ENCODE data around the gene AKAP6. TPM values are rescaled to one million over a fixed set of nuclear protein-coding genes. Genes with fewer than 3 reads are reported as not detected.
A peak's percentile ranks its signal among the peaks of the same experiment; 100 is the strongest.

The AKAP6 gene
- total RNA-seq, 1 donor from 2014 or later, result 4.4 TPM

DNA sequence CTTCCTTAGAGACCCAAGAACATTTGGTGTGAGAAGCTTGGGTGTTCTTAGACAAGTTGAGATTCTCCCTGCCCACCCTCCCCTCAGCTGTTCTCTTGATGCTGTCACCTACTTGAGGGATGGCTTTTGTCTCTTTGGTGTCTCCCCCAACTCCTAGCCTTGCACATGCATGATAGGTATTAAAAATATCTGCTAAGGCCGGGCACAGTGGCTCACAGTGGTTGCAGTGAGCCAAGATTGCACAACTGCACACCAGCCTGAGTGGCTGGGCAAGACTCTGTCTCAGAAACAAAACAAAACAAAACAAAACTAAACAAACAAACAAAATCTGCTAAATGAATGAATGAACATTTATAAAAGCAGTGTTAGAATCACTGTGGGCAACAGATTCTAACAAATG, 261.1 kb downstream of the AKAP6 start:
- ATAC-seq, result no peak

DNA sequence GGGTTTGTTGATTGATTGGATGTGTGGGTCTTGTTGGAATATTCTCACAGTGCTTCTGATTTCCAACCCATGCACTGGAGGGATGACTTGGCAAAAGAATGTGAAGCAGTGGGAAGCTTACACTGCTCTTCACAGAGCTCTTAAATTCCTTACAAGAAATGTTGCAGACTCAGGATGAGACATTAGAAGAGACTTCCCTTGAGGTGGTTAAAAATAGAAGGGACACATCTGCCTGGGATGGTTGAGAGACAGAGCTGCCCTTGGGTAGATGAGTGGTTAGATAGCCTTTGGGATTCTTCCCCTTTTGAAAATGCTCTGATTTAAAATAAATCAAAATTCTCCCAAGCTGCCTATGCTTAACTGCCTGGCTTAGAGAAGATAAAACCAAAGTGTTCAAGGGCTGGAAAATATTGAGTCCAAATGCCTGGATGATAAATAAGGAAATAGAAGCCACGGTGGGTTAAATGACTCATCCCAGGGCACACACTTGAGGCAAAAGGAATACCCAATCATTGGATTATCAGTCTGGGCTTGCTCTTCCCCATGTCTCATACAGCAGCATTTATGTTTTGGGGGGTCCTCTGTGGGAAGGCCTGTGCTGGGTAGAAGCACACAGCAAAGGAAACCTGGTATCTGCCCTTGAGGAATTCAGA, 264.3 kb downstream of the AKAP6 start:
- no peak for ATAC-seq

- no peak for ATAC-seq
Observed at GRCh38 chr14:32594766-32595165, 265.7 kb downstream of the AKAP6 start.

GRCh38 chr14:32595497-32595896, 266.4 kb downstream of the AKAP6 start:
- ATAC-seq, result no peak

GRCh38 chr14:32596390-32596789, 267.3 kb downstream of the AKAP6 start:
- no peak for ATAC-seq

GRCh38 chr14:32597771-32598170, 268.7 kb downstream of the AKAP6 start:
- ATAC-seq, result no peak

GRCh38 chr14:32601069-32601468, 272.0 kb downstream of the AKAP6 start:
- no peak for ATAC-seq

DNA sequence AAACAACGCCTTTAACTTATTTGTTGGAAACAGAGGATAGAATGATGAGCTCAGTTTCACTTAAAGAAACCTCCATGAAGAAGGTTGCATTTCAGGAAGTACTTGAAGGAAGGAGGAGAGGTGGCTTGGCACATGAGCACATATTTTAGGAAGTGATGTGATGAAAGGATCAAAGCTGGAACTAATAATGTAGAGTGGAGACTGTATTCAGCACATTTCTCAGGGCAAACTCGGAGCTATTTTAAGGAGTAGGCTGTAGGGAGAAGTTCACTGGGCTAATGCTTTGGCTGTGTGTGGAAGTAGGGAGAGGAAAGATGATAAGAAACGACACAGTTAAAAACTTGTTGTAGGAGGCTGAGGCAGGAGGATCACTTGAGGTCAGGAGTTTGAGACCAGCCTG, 272.8 kb downstream of the AKAP6 start:
- ATAC-seq, result no peak

- no peak for ATAC-seq
Observed at GRCh38 chr14:32602699-32603098, 273.6 kb downstream of the AKAP6 start.

GRCh38 chr14:32603992-32604565, 275.0 kb downstream of the AKAP6 start:
- no peak for ATAC-seq

DNA sequence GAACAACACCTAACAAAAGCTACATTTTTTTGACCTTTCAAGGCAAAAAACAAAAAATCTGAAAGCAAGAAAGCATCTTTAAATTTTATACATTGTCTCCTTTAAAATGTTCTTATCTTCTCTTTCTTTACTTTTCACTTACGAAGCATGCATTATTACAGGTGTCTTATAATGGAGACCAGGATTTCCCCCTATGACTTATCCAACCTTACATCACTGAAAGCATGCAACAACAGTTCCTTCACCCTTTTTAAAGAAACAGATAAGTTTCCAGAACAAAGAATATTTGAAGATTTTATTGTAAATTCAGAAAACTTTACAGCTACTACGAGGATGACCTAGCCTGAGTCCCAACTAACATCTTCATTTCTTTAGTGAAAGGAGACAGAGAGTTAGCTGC, 277.2 kb downstream of the AKAP6 start:
- ATAC-seq, result no peak

- no peak for ATAC-seq
Observed at GRCh38 chr14:32607399-32607798, 278.3 kb downstream of the AKAP6 start.

- peak; percentile 71 for ATAC-seq
Observed at GRCh38 chr14:32608857-32609256, 279.8 kb downstream of the AKAP6 start.

- no peak for ATAC-seq
Observed at GRCh38 chr14:32609388-32609787, 280.3 kb downstream of the AKAP6 start.

DNA sequence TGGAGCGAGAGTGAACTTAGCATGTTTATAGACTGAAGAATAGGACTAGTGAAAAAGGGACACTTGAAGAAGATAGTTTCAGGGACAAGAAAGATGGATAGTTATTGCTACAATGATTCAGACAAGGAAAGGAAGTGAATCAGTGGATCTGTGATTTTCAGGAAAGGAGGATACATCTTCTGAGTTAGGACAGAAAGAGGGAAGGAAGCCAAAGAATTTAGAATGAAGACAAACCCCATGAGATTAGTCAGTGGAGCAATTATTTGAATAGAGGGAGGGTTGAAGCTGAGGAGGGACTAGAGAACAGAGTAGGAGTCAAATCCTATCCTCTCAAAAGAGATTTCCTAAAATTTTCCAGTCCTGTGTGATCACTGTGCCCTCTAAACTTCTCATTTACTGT, 282.7 kb downstream of the AKAP6 start:
- ATAC-seq, result peak; percentile 82

- ATAC-seq, result no peak
Observed at GRCh38 chr14:32618991-32619390, 289.9 kb downstream of the AKAP6 start.

GRCh38 chr14:32620303-32620702, 291.2 kb downstream of the AKAP6 start:
- ATAC-seq, result no peak

DNA sequence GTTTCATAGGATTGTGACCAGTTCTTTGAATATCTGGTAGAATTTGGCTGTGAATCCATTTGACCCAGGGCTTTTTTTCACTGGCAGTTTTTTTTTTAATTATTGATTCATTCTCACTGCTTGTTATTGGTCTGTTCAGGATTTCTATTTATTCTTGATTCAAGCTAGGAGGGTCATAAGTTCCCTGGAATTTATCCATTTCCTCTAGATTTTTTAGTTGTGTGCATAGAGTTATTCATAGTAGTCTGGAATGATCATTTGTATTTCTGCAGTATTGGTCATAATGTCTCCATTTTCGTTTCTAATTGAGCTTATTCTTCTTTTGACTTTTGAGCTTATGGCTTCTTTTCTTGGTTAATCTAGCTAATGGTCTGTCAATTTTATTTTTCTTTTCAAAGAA, 291.6 kb downstream of the AKAP6 start:
- no peak for ATAC-seq

DNA sequence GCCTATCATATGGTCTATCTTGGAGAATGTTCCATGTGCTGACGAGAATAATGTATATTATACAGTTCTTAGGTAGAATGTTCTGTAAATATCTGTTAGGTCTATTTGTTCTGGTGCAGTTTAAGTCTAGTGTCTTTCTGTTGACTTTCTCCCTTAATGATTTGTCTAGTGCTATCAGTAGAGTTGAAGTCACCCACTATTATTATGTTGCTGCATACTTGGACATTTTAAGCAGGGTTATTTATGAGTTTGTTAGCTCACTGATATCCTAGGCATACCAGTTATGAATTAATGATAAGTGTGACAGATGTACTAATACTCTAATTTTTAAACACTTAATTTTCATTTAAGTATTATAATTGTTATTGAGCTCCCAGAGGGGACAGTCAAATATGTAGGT, 292.5 kb downstream of the AKAP6 start:
- ATAC-seq, result no peak

- no peak for ATAC-seq
Observed at GRCh38 chr14:32622742-32623141, 293.6 kb downstream of the AKAP6 start.

DNA sequence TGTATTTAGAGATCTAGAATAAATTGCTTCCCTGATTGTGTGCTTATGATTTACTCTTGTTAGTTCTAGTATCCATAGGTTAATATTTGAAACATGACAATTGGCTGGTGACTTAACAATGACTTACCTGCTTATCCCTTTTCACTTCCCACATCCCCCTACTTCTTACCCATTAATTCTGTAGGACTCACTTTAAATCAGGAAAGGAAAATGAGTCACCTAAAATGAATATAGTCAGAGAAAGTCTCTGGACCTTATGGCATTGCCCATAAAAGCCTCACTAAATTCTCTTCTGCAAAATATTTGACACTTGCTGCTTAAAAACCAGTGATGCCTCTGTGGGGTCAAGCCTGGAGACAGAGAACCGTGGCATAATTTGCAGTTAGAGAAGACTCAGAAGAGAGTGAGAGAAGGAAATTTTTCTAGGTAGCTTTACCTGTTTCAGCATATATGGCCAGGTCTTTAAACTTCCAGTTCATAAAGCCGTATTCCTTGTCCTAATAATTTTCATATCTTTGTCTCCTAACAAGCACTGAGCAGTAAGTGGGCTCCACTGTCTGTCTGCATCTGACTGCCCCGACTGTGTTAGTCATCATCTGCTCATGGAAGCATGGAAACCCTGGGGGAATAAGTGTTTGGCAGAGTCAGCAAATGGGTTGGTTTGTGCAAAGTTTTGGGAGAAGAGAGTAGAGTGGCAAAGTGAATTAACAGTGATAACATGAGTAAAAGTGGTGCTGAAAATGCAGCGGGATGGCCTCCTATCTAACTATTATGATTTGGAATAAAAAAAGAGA, 294.4 kb downstream of the AKAP6 start:
- ATAC-seq, result no peak

DNA sequence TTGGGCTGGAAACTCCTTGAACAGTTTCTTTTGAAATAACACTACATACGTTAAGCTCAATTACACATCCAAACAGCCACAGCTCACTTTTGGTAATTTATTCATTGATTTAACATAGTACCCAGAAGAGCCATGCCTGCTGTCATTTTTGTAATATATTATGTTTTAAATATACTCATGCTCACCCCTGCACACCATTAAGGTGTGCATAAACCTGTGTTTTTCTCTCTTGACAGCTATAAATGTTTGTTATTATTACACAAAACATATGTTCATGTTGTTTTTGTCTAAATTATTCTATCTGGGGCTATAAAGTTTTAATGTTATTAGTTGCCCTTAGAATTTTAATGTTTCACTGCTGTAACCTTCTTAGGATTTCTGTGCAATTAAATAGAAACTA, 296.1 kb downstream of the AKAP6 start:
- no peak for ATAC-seq

GRCh38 chr14:32627545-32628298, 298.6 kb downstream of the AKAP6 start:
- no peak for ATAC-seq
